Lower lobe of right lung (tissue), 2 donors: Measurements from ENCODE around the gene GNA12. TPM values are rescaled to one million over a fixed set of nuclear protein-coding genes. Genes with fewer than 3 reads are reported as not detected.
A peak's percentile ranks its signal among the peaks of the same experiment; 100 is the strongest.

Experiments used
- ATAC-seq, 2 donors: fragments of 200-7000 bp; cut with Tn5 transposase; one replicate each; pipeline ENCODE4 v1.9.1; 2020 to 2022; ENCODE audit warnings: mild to moderate bottlenecking in 2 of 2, moderate library complexity in 2 of 2
- DNase-seq: peaks from one replicate; pipeline ENCODE4 v3.0.0-alpha.2; 2020
- H3K27ac ChIP-seq: fragments of 200-600 bp; one replicate; pipeline ENCODE4 v1.8.0; 2022
- H3K27me3 ChIP-seq: fragments of 200-600 bp; one replicate; pipeline ENCODE4 v1.8.0; 2022; ENCODE audit warnings: low read depth
- H3K36me3 ChIP-seq: fragments of 200-600 bp; one replicate; pipeline ENCODE4 v1.8.0; 2022; ENCODE audit warnings: mild to moderate bottlenecking
- H3K4me1 ChIP-seq: fragments of 200-600 bp; one replicate; pipeline ENCODE4 v1.8.0; 2022
- H3K4me3 ChIP-seq: fragments of 200-600 bp; one replicate; pipeline ENCODE4 v1.8.0; 2022; ENCODE audit warnings: mild to moderate bottlenecking
- H3K9me3 ChIP-seq: fragments of 200-600 bp; one replicate; pipeline ENCODE4 v1.8.0; 2022
- CTCF ChIP-seq: fragments of 200-600 bp; IDR thresholded peaks from one replicate; pipeline ENCODE4 v1.8.0; 2022; ENCODE audit warnings: antibody characterized with exemption, mild to moderate bottlenecking
- intact Hi-C: fragments of 100-400 bp; cut with DNase I; formaldehyde crosslinking; loops from one replicate; pipeline ENCODE4 v1.11.0; 2022
- total RNA-seq: library from RNA; stranded (reverse); fragmentation: NEBNext Ultra II Directional; extraction: Animal tissue kit (Norgen Biotek cat#: 25700); gene quantifications from one replicate; pipeline ENCODE4 v1.2.1, GENCODE V29; 2021
- donor health status: DM: no; HTN: yes; CAD: no; lungs with severe emphysema.

GNA12 gene
- total RNA-seq, 1 donor from 2014 or later, result 41.6 TPM

- ATAC-seq (no peak), DNase-seq (no peak)
- Histone ChIP-seq H3K36me3 (no peaks in the 10 kb centered on the region), H3K9me3 (no peaks in the 10 kb centered on the region), H3K27ac (no peak overlapping the region), H3K4me3 (no peak overlapping the region), H3K4me1 (peaks cover 20% of the 10 kb centered on the region), H3K27me3 (peaks cover 43% of the 10 kb centered on the region)
- intact Hi-C loops, result no loop called here
- TF ChIP-seq CTCF, result no peak
Measured at GRCh38 chr7:2689951-2690705, 154.0 kb downstream of the GNA12 start.

GRCh38 chr7:2689343-2689847, 154.7 kb downstream of the GNA12 start:
- intact Hi-C loops, result no loop called here
- no peak overlapping the region for H3K4me3 ChIP-seq
- no peak for TF ChIP-seq CTCF
- peaks cover 20% of the 10 kb centered on the region for H3K4me1 ChIP-seq
- peaks cover 48% of the 10 kb centered on the region for H3K27me3 ChIP-seq
- H3K36me3 ChIP-seq, result no peaks in the 10 kb centered on the region
- H3K9me3 ChIP-seq, result no peaks in the 10 kb centered on the region
- ATAC-seq (no peak), DNase-seq (no peak)
- H3K27ac ChIP-seq, result no peak overlapping the region

- no peaks in the 10 kb centered on the region for H3K36me3 ChIP-seq
- intact Hi-C loops, result no loop called here
- no peaks in the 10 kb centered on the region for H3K9me3 ChIP-seq
- no peak overlapping the region for H3K27ac ChIP-seq
- no peak for TF ChIP-seq CTCF
- H3K27me3 ChIP-seq, result peaks cover 50% of the 10 kb centered on the region
- DNase-seq (no peak), ATAC-seq (peak in 1 of 2 donors; percentile 8)
- H3K4me1 ChIP-seq, result peaks cover 20% of the 10 kb centered on the region
- peak overlapping the region; percentile 19 for H3K4me3 ChIP-seq
Measured at GRCh38 chr7:2688409-2689342, 155.4 kb downstream of the GNA12 start.

- peak within 1 kb of the TSS; percentile 19 for H3K4me3 ChIP-seq
- H3K27ac ChIP-seq, result no peak within 1 kb of the TSS
- H3K27me3 ChIP-seq, result peaks cover 50% of the 10 kb centered on the region
- no peaks in the 10 kb centered on the region for H3K36me3 ChIP-seq
- TF ChIP-seq CTCF, result no peak
- H3K9me3 ChIP-seq, result no peaks in the 10 kb centered on the region
- intact Hi-C loops, result no loop called here
- peak; percentile 14 to 46 for ATAC-seq
- no peak for DNase-seq
- peaks cover 20% of the 10 kb centered on the region for H3K4me1 ChIP-seq
Measured at GRCh38 chr7:2687881-2688318, 156.2 kb downstream of the GNA12 start, which contains the start of gene AMZ1. AMZ1 (plus strand) TSS chr7:2688202; CDS start chr7:2700452, 12,250 bp downstream.

- ATAC-seq, result peak; percentile 31 to 33
- intact Hi-C loops, result no loop called here
- Histone ChIP-seq H3K27ac (no peak overlapping the region), H3K36me3 (no peaks in the 10 kb centered on the region), H3K27me3 (peaks cover 51% of the 10 kb centered on the region), H3K4me3 (peak overlapping the region; percentile 11), H3K4me1 (peaks cover 20% of the 10 kb centered on the region), H3K9me3 (no peaks in the 10 kb centered on the region)
- no peak for DNase-seq
- TF ChIP-seq CTCF, result no peak
Measured at GRCh38 chr7:2687338-2687869, 156.7 kb downstream of the GNA12 start.
